GM18951 (cell line): ENCODE data around the gene S100A1.

Source experiments
- POLR2A ChIP-seq: IDR thresholded peaks from 4 replicates; pipeline ENCODE4 v1.6.1; 2011; ENCODE audit warnings: mild to moderate bottlenecking; ENCODE audit not compliant: insufficient read length, insufficient read depth; ENCODE audit errors: extremely low read depth
- in situ Hi-C: fragments of 300-500 bp; cut with MboI; formaldehyde crosslinking; loops from one replicate; pipeline ENCODE4 v1.12.0; 2022; ENCODE audit warnings: low sequenced_read_pairs, mixed read lengths, inconsistent platforms; ENCODE audit not compliant: unreplicated experiment

Gene S100A1

GRCh38 chr1:153614189-153614900 is 13.9 kb upstream of the S100A1 start:
- in situ Hi-C loops: no loop called here
- no peak for TF ChIP-seq POLR2A

- TF ChIP-seq POLR2A: no peak
- in situ Hi-C loops: no loop called here
Measured at GRCh38 chr1:153614906-153615305, 13.3 kb upstream of the S100A1 start.

GRCh38 chr1:153615406-153615805 is 12.8 kb upstream of the S100A1 start:
- in situ Hi-C loops: no loop called here
- TF ChIP-seq POLR2A: no peak

- no peak for TF ChIP-seq POLR2A
- in situ Hi-C loops: no loop called here
Measured at GRCh38 chr1:153616144-153616916, 11.9 kb upstream of the S100A1 start, which contains the start of gene S100A14. Gene S100A14, minus strand, starts transcription at chr1:153616325. Its CDS starts 467 bp downstream, at chr1:153615858.

- in situ Hi-C loops: no loop called here
- TF ChIP-seq POLR2A: no peak
Measured at GRCh38 chr1:153616917-153617311, 11.3 kb upstream of the S100A1 start.

GRCh38 chr1:153617663-153618062 is 10.6 kb upstream of the S100A1 start:
- in situ Hi-C loops: no loop called here
- TF ChIP-seq POLR2A: no peak

GRCh38 chr1:153619171-153619570 is 9.1 kb upstream of the S100A1 start:
- in situ Hi-C loops: no loop called here
- TF ChIP-seq POLR2A: no peak

GRCh38 chr1:153623101-153623500 is 5.1 kb upstream of the S100A1 start:
- TF ChIP-seq POLR2A: no peak
- in situ Hi-C loops: no loop called here

- in situ Hi-C loops: no loop called here
- TF ChIP-seq POLR2A: no peak
Measured at GRCh38 chr1:153624965-153625611, 3.1 kb upstream of the S100A1 start.

GRCh38 chr1:153626477-153626903 is 1.7 kb upstream of the S100A1 start:
- in situ Hi-C loops: no loop called here
- TF ChIP-seq POLR2A: no peak

GRCh38 chr1:153626904-153627714 is 1.1 kb upstream of the S100A1 start, which contains the start of gene S100A13:
Gene S100A13, minus strand, starts transcription at chr1:153627505. Its CDS starts 1,033 bp downstream, at chr1:153626472.
- no peak for TF ChIP-seq POLR2A
- in situ Hi-C loops: no loop called here

- in situ Hi-C loops: no loop called here
- no peak for TF ChIP-seq POLR2A
Measured at GRCh38 chr1:153628638-153629342, 556 bp downstream of the S100A1 start.
